Prostate gland (tissue), 2 donors: ENCODE results near the gene GPC5. TPM values are rescaled to one million over a fixed set of nuclear protein-coding genes. Genes with fewer than 3 reads are reported as not detected.

Experiments
- DNase-seq: peaks from one replicate; pipeline ENCODE4 v3.0.0-alpha.2; 2019; ENCODE audit warnings: low spot score
- H3K27ac ChIP-seq, 2 donors: fragments of 200-600 bp; sonication (generic); 2 replicates each; pipeline ENCODE4 v1.5.1; 2017 to 2019
- H3K27me3 ChIP-seq: fragments of 200-600 bp; sonication (generic); replicated peaks from 2 replicates; pipeline ENCODE4 v1.5.1; 2019; ENCODE audit not compliant: insufficient read depth
- H3K36me3 ChIP-seq, 2 donors: fragments of 200-600 bp; sonication (generic); 1 replicate in 1 of 2; 2 replicates in 1 of 2; pipeline versions ENCODE4 v1.5.1 to v1.8.1; 2017 to 2019
- H3K4me1 ChIP-seq: fragments of 200-600 bp; sonication (generic); replicated peaks from 2 replicates; pipeline ENCODE4 v1.5.1; 2019
- H3K4me3 ChIP-seq, 2 donors: fragments of 200-600 bp; sonication (generic); 2 replicates each; pipeline ENCODE4 v1.5.1; 2017 to 2019
- H3K9me3 ChIP-seq: fragments of 200-600 bp; sonication (generic); 2 replicates; pipeline ENCODE4 v1.5.1; 2017
- POLR2A ChIP-seq: fragments of 450-650 bp; IDR thresholded peaks from one replicate; pipeline ENCODE4 v1.6.1; 2016; ENCODE audit warnings: antibody characterized with exemption, mild to moderate bottlenecking
- POLR2AphosphoS5 ChIP-seq: sonication (generic); formaldehyde crosslinking; IDR thresholded peaks from one replicate; pipeline ENCODE4 v1.6.1; 2017; ENCODE audit warnings: antibody characterized with exemption
- WGBS: methylation state at CpG from one replicate; pipeline ENCODE4 v1.1.5; 2018; 5-methylcytosine and 5-hydroxymethylcytosine counted together
- intact Hi-C: fragments of 100-400 bp; cut with DNase I; formaldehyde crosslinking; loops from one replicate; pipeline ENCODE4 v1.14.2; 2022
- total RNA-seq, 2 donors: library from RNA; depleted of rRNA; stranded (reverse); fragments of >200 nt; gene quantifications; one replicate each; pipeline ENCODE4 v1.1.0, GENCODE V29; 2016
- TF ChIP-seq, protein P1 (sequence below), 4 experiments: fragments of 200-600 bp in 2 of 4; fragments of 450-650 bp in 2 of 4; sonication (generic) in 2 of 4; IDR thresholded peaks; 1 replicate in 3 of 4; 2 replicates in 1 of 4; pipeline ENCODE4 v1.5.1; 2016 to 2019; ENCODE audit warnings: antibody characterized with exemption in 4 of 4, mild to moderate bottlenecking in 2 of 4, moderate library complexity in 2 of 4

Gene GPC5
- total RNA-seq, 2 donors from 2014 or later, result 0.23 to 35.0 TPM

DNA sequence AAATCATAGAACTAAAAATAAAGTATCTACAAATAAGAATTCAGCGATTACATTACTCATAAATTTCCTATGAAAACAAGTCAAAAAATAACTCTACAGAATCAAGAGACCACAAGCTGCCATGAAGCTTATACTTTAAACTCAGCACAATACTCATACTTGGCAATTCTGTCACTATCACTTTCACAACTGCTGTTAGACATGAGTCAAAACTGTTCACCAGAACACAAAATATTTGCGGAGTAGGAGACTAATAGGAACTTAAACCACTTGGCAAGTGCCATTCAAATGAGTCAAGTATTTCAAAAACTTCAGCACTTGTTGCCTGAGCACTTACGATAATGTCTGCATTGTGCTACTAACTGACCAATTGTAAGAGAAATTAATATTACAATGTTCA, 1440.4 kb downstream of the GPC5 start:
- intact Hi-C loops, result no loop called here
- no peak overlapping the region for H3K27ac ChIP-seq
- TF ChIP-seq POLR2AphosphoS5 (no peak), POLR2A (no peak)
- TF ChIP-seq, protein P1, sequence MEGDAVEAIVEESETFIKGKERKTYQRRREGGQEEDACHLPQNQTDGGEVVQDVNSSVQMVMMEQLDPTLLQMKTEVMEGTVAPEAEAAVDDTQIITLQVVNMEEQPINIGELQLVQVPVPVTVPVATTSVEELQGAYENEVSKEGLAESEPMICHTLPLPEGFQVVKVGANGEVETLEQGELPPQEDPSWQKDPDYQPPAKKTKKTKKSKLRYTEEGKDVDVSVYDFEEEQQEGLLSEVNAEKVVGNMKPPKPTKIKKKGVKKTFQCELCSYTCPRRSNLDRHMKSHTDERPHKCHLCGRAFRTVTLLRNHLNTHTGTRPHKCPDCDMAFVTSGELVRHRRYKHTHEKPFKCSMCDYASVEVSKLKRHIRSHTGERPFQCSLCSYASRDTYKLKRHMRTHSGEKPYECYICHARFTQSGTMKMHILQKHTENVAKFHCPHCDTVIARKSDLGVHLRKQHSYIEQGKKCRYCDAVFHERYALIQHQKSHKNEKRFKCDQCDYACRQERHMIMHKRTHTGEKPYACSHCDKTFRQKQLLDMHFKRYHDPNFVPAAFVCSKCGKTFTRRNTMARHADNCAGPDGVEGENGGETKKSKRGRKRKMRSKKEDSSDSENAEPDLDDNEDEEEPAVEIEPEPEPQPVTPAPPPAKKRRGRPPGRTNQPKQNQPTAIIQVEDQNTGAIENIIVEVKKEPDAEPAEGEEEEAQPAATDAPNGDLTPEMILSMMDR (IDR thresholded peaks at IDR 0.05), result no peak
- WGBS, result 89% methylated on average over 3 of the region's 3 CpGs
- H3K9me3 ChIP-seq, result no peaks in the 10 kb centered on the region
- H3K4me3 ChIP-seq, result no peak overlapping the region
- no peak for DNase-seq
- no peaks in the 10 kb centered on the region for H3K4me1 ChIP-seq
- no peaks in the 10 kb centered on the region for H3K36me3 ChIP-seq
- H3K27me3 ChIP-seq, result no peaks in the 10 kb centered on the region

GRCh38 chr13:92842145-92842544, 1443.7 kb downstream of the GPC5 start:
- Histone ChIP-seq H3K9me3 (no peaks in the 10 kb centered on the region), H3K36me3 (no peaks in the 10 kb centered on the region), H3K4me1 (no peaks in the 10 kb centered on the region), H3K27me3 (no peaks in the 10 kb centered on the region), H3K27ac (no peak overlapping the region), H3K4me3 (no peak overlapping the region)
- TF ChIP-seq, protein P1 (IDR thresholded peaks at IDR 0.05), result no peak
- no peak for TF ChIP-seq POLR2A
- TF ChIP-seq POLR2AphosphoS5, result no peak
- intact Hi-C loops, result no loop called here
- 78% methylated on average over 2 of the region's 2 CpGs for WGBS
- DNase-seq, result no peak

DNA sequence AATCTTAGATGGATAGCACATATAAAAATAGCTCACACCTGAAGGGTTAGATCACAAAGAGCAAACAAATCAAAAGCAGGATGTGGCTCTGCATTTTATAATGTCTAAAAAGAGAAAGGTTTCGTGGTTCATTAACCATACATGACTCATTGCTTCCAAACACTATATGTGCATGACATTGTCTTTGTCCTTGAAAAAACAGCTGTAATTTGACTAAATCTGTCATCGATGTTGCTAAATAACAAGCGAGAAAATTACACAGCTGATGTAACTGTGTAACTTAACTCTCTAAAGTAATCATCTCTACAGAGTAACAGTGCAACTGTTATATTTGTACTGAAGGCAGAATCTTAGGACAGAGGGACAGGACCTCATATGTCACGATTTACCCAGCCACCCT, 1445.1 kb downstream of the GPC5 start:
- no peaks in the 10 kb centered on the region for H3K36me3 ChIP-seq
- no peaks in the 10 kb centered on the region for H3K27me3 ChIP-seq
- no peak for DNase-seq
- intact Hi-C loops, result no loop called here
- WGBS, result 28% methylated on average over 4 of the region's 4 CpGs
- H3K27ac ChIP-seq, result no peak overlapping the region
- TF ChIP-seq, protein P1 (IDR thresholded peaks at IDR 0.05), result no peak
- TF ChIP-seq POLR2AphosphoS5 (no peak), POLR2A (no peak)
- no peaks in the 10 kb centered on the region for H3K4me1 ChIP-seq
- H3K4me3 ChIP-seq, result no peak overlapping the region
- H3K9me3 ChIP-seq, result no peaks in the 10 kb centered on the region

DNA sequence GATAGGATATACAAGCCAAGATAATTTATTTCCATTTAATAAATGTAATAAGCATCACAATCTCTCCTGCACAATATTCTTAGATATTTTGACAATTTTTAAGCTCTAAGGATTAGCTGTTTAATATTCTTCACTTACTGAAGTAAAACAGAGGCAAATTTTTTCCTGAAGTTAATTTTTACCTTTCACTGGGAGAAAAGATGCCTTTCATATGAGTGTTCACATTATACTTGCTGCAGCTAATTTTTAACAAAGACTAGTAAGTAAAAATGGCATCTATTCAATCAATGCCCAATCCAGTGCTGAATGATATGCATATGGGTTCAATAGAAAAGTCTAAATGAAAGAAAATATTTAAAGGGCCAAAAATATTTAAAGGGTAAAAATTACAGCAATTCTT, 1451.0 kb downstream of the GPC5 start:
- H3K9me3 ChIP-seq, result no peaks in the 10 kb centered on the region
- no peaks in the 10 kb centered on the region for H3K27me3 ChIP-seq
- TF ChIP-seq POLR2AphosphoS5, result no peak
- intact Hi-C loops, result no loop called here
- no peaks in the 10 kb centered on the region for H3K4me1 ChIP-seq
- DNase-seq, result no peak
- no peak overlapping the region for H3K27ac ChIP-seq
- H3K36me3 ChIP-seq, result no peaks in the 10 kb centered on the region
- no peak overlapping the region for H3K4me3 ChIP-seq

DNA sequence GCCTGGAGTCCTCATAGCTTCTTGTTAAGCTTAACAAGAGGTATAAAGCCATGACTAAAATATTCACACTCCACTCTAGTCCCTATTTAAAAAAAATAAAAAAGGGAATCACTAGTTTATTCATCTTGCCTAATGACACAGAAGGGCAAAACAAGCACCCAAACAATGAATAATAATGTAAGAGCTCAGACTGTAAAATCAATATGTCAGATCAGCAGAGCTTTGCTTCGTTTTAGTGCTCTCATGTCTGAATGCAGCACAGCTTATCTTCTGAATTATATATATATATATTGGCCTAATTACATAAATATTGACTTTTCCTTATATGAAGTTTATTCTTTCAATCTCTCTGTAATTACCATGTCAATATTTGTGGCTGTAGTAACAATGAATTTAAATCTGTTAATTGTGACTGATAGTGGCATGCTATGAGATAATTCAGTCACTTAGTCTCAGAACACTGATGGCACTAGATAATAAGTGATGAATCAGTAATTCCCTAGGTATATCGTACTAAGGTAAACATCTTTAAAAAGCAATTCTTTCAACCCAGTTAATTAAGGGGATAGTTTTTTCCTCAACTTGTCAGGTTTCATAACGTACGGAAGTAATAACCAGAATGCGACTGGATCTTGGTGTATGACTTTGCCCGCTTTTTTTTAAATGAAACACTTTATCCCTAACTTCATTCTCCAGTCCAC, 1466.3 kb downstream of the GPC5 start:
- Histone ChIP-seq H3K36me3 (no peaks in the 10 kb centered on the region), H3K27me3 (no peaks in the 10 kb centered on the region), H3K9me3 (no peaks in the 10 kb centered on the region), H3K27ac (no peak overlapping the region), H3K4me1 (no peaks in the 10 kb centered on the region), H3K4me3 (no peak overlapping the region)
- TF ChIP-seq POLR2A (no peak), POLR2AphosphoS5 (no peak)
- TF ChIP-seq, protein P1 (IDR thresholded peaks at IDR 0.05), result no peak
- 66% methylated on average over 6 of the region's 6 CpGs for WGBS
- no peak for DNase-seq
- intact Hi-C loops, result no loop called here
